Measurements from ENCODE around the gene CFHR5.

DNA sequence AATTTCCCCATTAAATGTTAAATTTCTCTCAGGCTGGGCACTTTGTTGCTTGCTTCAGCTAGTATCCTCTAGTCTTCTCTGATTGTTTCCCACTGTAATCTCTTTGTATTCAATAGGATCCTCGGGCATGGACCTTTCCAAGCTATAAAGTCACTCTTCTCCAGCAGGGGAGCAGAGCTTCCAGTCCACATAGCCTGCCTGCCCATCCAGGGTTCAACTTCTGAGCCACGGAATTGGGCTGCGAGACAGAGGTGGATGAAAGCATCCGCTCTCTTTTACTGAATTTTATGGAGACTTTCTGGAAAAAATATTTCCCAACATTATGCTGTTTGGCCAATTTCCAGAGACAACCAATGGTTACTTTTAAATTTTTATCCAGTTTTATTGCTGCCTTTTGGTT is 1.1 kb upstream of the CFHR5 start:
- TF ChIP-seq EZH2 (IDR thresholded peaks at IDR 0.05; ENCODE audit: borderline replicate concordance, low read length): no peak
- TF ChIP-seq CTCF (IDR thresholded peaks at IDR 0.05; ENCODE audit: low read length): no peak
